ENCODE results near the gene PACS2.

The PACS2 gene

GRCh38 chr14:105343194-105343593 is 28.6 kb downstream of the PACS2 start:
- Histone ChIP-seq H3K27ac (ENCODE audit: insufficient read depth in 1 of 2, low read depth in 1 of 2, low read length in 2 of 2, poor library complexity in 1 of 2, severe bottlenecking in 2 of 2) (no peak overlapping the region), H3K4me3 (ENCODE audit: control insufficient read depth in 1 of 7, extremely low read depth in 1 of 7, insufficient read depth in 4 of 7, low read depth in 2 of 7, low read length in 6 of 7) (no peak overlapping the region), H3K9me3 (ENCODE audit: control extremely low read depth in 1 of 5, control insufficient read depth in 4 of 5, insufficient read depth in 2 of 5, low read depth in 1 of 5, low read length in 4 of 5) (peaks cover 0 to 5% (median 0%) of the 10 kb centered on the region in 5 experiments), H3K36me3 (ENCODE audit: control insufficient read depth in 4 of 4, insufficient read depth in 4 of 4, low read length in 3 of 4) (no peaks in the 10 kb centered on the region), H3K4me1 (ENCODE audit: control extremely low read depth in 1 of 4, control insufficient read depth in 4 of 4, insufficient read depth in 4 of 4, low read length in 3 of 4) (peaks cover 0 to 24% (median 21%) of the 10 kb centered on the region in 4 experiments), H3K27me3 (replicated peaks in 2 of 5; ENCODE audit: control insufficient read depth in 4 of 5, insufficient read depth in 5 of 5, low read length in 4 of 5) (no peaks in the 10 kb centered on the region)
- no peak for DNase-seq
- 100% methylated on average over 4 of the region's 7 CpGs for WGBS (ENCODE audit: insufficient coverage)
- ChIA-PET POLR2A (interaction anchor here (0.6 kb wide), 1 partner anchor 50 kb away, joined by 3 read pairs; no protein-coding TSS in a partner anchor), CTCF (interaction anchor here (0.6 to 2.7 kb wide), 11 partner anchors 9 to 1621 kb away, joined by 3 to 13 read pairs (median 4); no protein-coding TSS in a partner anchor)

GRCh38 chr14:105346200-105346533 is 31.6 kb downstream of the PACS2 start:
- peaks cover 0 to 5% (median 0%) of the 10 kb centered on the region in 5 experiments for H3K9me3 ChIP-seq (ENCODE audit: control extremely low read depth in 1 of 5, control insufficient read depth in 4 of 5, insufficient read depth in 2 of 5, low read depth in 1 of 5, low read length in 4 of 5)
- peaks cover 0 to 10% (median 7%) of the 10 kb centered on the region in 4 experiments for H3K4me1 ChIP-seq (ENCODE audit: control extremely low read depth in 1 of 4, control insufficient read depth in 4 of 4, insufficient read depth in 4 of 4, low read length in 3 of 4)
- no peak for DNase-seq
- 100% methylated on average over 5 of the region's 13 CpGs for WGBS (ENCODE audit: insufficient coverage)
- CTCF ChIA-PET, result interaction anchor here (1.0 to 1.4 kb wide), 3 partner anchors 12 to 259 kb away, joined by 3 to 6 read pairs (median 5); no protein-coding TSS in a partner anchor
- peaks cover 0 to 9% (median 1%) of the 10 kb centered on the region in 4 experiments for H3K36me3 ChIP-seq (ENCODE audit: control insufficient read depth in 4 of 4, insufficient read depth in 4 of 4, low read length in 3 of 4)
- POLR2A ChIA-PET, result no interaction called here
- H3K27ac ChIP-seq (ENCODE audit: insufficient read depth in 1 of 2, low read depth in 1 of 2, low read length in 2 of 2, poor library complexity in 1 of 2, severe bottlenecking in 2 of 2), result no peak overlapping the region
- no peak overlapping the region for H3K4me3 ChIP-seq (ENCODE audit: control insufficient read depth in 1 of 7, extremely low read depth in 1 of 7, insufficient read depth in 4 of 7, low read depth in 2 of 7, low read length in 6 of 7)
- H3K27me3 ChIP-seq (replicated peaks in 2 of 5; ENCODE audit: control insufficient read depth in 4 of 5, insufficient read depth in 5 of 5, low read length in 4 of 5), result no peaks in the 10 kb centered on the region

- Histone ChIP-seq H3K4me1 (ENCODE audit: control extremely low read depth in 1 of 4, control insufficient read depth in 4 of 4, insufficient read depth in 4 of 4, low read length in 3 of 4) (peaks cover 0 to 7% (median 5%) of the 10 kb centered on the region in 4 experiments), H3K36me3 (ENCODE audit: control insufficient read depth in 4 of 4, insufficient read depth in 4 of 4, low read length in 3 of 4) (peaks cover 0 to 9% (median 1%) of the 10 kb centered on the region in 4 experiments), H3K9me3 (ENCODE audit: control extremely low read depth in 1 of 5, control insufficient read depth in 4 of 5, insufficient read depth in 2 of 5, low read depth in 1 of 5, low read length in 4 of 5) (peaks cover 0 to 5% (median 0%) of the 10 kb centered on the region in 5 experiments), H3K4me3 (ENCODE audit: control insufficient read depth in 1 of 7, extremely low read depth in 1 of 7, insufficient read depth in 4 of 7, low read depth in 2 of 7, low read length in 6 of 7) (no peak overlapping the region), H3K27ac (ENCODE audit: insufficient read depth in 1 of 2, low read depth in 1 of 2, low read length in 2 of 2, poor library complexity in 1 of 2, severe bottlenecking in 2 of 2) (no peak overlapping the region), H3K27me3 (replicated peaks in 2 of 5; ENCODE audit: control insufficient read depth in 4 of 5, insufficient read depth in 5 of 5, low read length in 4 of 5) (no peaks in the 10 kb centered on the region)
- no peak for DNase-seq
- 100% methylated on average over 12 of the region's 18 CpGs for WGBS (ENCODE audit: insufficient coverage)
- CTCF ChIA-PET, result no interaction called here
- POLR2A ChIA-PET, result no interaction called here
These were observed 32.5 kb downstream of the PACS2 start for GRCh38 chr14:105346876-105347586.

- CTCF ChIA-PET, result no interaction called here
- 100% methylated on average over 7 of the region's 8 CpGs for WGBS (ENCODE audit: insufficient coverage)
- no peaks in the 10 kb centered on the region for H3K27me3 ChIP-seq (replicated peaks in 2 of 5; ENCODE audit: control insufficient read depth in 4 of 5, insufficient read depth in 5 of 5, low read length in 4 of 5)
These were observed 33.0 kb downstream of the PACS2 start for GRCh38 chr14:105347587-105347968.

GRCh38 chr14:105348169-105348944 is 33.8 kb downstream of the PACS2 start:
- POLR2A ChIA-PET, result no interaction called here
- H3K4me1 ChIP-seq (ENCODE audit: control extremely low read depth in 1 of 4, control insufficient read depth in 4 of 4, insufficient read depth in 4 of 4, low read length in 3 of 4), result peaks cover 0 to 8% (median 6%) of the 10 kb centered on the region in 4 experiments
- no peak overlapping the region for H3K27ac ChIP-seq (ENCODE audit: insufficient read depth in 1 of 2, low read depth in 1 of 2, low read length in 2 of 2, poor library complexity in 1 of 2, severe bottlenecking in 2 of 2)
- H3K4me3 ChIP-seq (ENCODE audit: control insufficient read depth in 1 of 7, extremely low read depth in 1 of 7, insufficient read depth in 4 of 7, low read depth in 2 of 7, low read length in 6 of 7), result no peak overlapping the region
- DNase-seq, result no peak
- WGBS (ENCODE audit: insufficient coverage), result 87% methylated on average over 19 of the region's 26 CpGs
- CTCF ChIA-PET, result interaction anchor here (0.9 to 1.1 kb wide), 3 partner anchors 63 to 100 kb away, joined by 3 read pairs; partner anchors contain the start of gene BTBD6
- peaks cover 0 to 5% (median 0%) of the 10 kb centered on the region in 5 experiments for H3K9me3 ChIP-seq (ENCODE audit: control extremely low read depth in 1 of 5, control insufficient read depth in 4 of 5, insufficient read depth in 2 of 5, low read depth in 1 of 5, low read length in 4 of 5)
- peaks cover 0 to 9% (median 1%) of the 10 kb centered on the region in 4 experiments for H3K36me3 ChIP-seq (ENCODE audit: control insufficient read depth in 4 of 4, insufficient read depth in 4 of 4, low read length in 3 of 4)
- H3K27me3 ChIP-seq (replicated peaks in 2 of 5; ENCODE audit: control insufficient read depth in 4 of 5, insufficient read depth in 5 of 5, low read length in 4 of 5), result no peaks in the 10 kb centered on the region

More at GRCh38 chr14:105347587-105347968, 33.0 kb downstream of the PACS2 start:
- no peak overlapping the region for H3K4me3 ChIP-seq (ENCODE audit: control insufficient read depth in 1 of 7, extremely low read depth in 1 of 7, insufficient read depth in 4 of 7, low read depth in 2 of 7, low read length in 6 of 7)
- H3K36me3 ChIP-seq (ENCODE audit: control insufficient read depth in 4 of 4, insufficient read depth in 4 of 4, low read length in 3 of 4), result peaks cover 0 to 9% (median 1%) of the 10 kb centered on the region in 4 experiments
- no peak for DNase-seq
- H3K9me3 ChIP-seq (ENCODE audit: control extremely low read depth in 1 of 5, control insufficient read depth in 4 of 5, insufficient read depth in 2 of 5, low read depth in 1 of 5, low read length in 4 of 5), result peaks cover 0 to 5% (median 0%) of the 10 kb centered on the region in 5 experiments
- H3K27ac ChIP-seq (ENCODE audit: insufficient read depth in 1 of 2, low read depth in 1 of 2, low read length in 2 of 2, poor library complexity in 1 of 2, severe bottlenecking in 2 of 2), result no peak overlapping the region
- peaks cover 0 to 8% (median 6%) of the 10 kb centered on the region in 4 experiments for H3K4me1 ChIP-seq (ENCODE audit: control extremely low read depth in 1 of 4, control insufficient read depth in 4 of 4, insufficient read depth in 4 of 4, low read length in 3 of 4)
- POLR2A ChIA-PET, result no interaction called here

GRCh38 chr14:105348945-105349699 is 34.6 kb downstream of the PACS2 start:
- H3K27me3 ChIP-seq (replicated peaks in 2 of 5; ENCODE audit: control insufficient read depth in 4 of 5, insufficient read depth in 5 of 5, low read length in 4 of 5), result no peaks in the 10 kb centered on the region
- 96% methylated on average over 19 of the region's 19 CpGs for WGBS (ENCODE audit: insufficient coverage)
- DNase-seq, result no peak
- H3K27ac ChIP-seq (ENCODE audit: insufficient read depth in 1 of 2, low read depth in 1 of 2, low read length in 2 of 2, poor library complexity in 1 of 2, severe bottlenecking in 2 of 2), result no peak overlapping the region
- H3K36me3 ChIP-seq (ENCODE audit: control insufficient read depth in 4 of 4, insufficient read depth in 4 of 4, low read length in 3 of 4), result peaks cover 0 to 9% (median 1%) of the 10 kb centered on the region in 4 experiments
- POLR2A ChIA-PET, result no interaction called here
- H3K4me3 ChIP-seq (ENCODE audit: control insufficient read depth in 1 of 7, extremely low read depth in 1 of 7, insufficient read depth in 4 of 7, low read depth in 2 of 7, low read length in 6 of 7), result no peak overlapping the region
- H3K9me3 ChIP-seq (ENCODE audit: control extremely low read depth in 1 of 5, control insufficient read depth in 4 of 5, insufficient read depth in 2 of 5, low read depth in 1 of 5, low read length in 4 of 5), result peaks cover 0 to 5% (median 0%) of the 10 kb centered on the region in 5 experiments
- CTCF ChIA-PET, result interaction anchor here (0.9 to 1.1 kb wide), 3 partner anchors 64 to 101 kb away, joined by 3 read pairs; partner anchors contain the start of gene BTBD6
- H3K4me1 ChIP-seq (ENCODE audit: control extremely low read depth in 1 of 4, control insufficient read depth in 4 of 4, insufficient read depth in 4 of 4, low read length in 3 of 4), result peaks cover 0 to 8% (median 6%) of the 10 kb centered on the region in 4 experiments

Measured in common myeloid progenitor, CD34-positive (primary cell).